Measurements from ENCODE around the gene GLRX5. TPM values are rescaled to one million over a fixed set of nuclear protein-coding genes. Genes with fewer than 3 reads are reported as not detected.

Gene GLRX5
- total RNA-seq, 2 experiments from 2014 or later, result 36.4 to 48.5 TPM

- Mint-ChIP-seq H3K27me3 (no peaks in the 10 kb centered on the region), H3K4me1 (peaks cover 79% of the 10 kb centered on the region), H3K4me3 (peak overlapping the region; percentile 65), H3K9me3 (ENCODE audit: low read depth) (no peaks in the 10 kb centered on the region), H3K36me3 (no peaks in the 10 kb centered on the region), H3K27ac (peak overlapping the region; percentile 95)
- no peak for DNase-seq
- CTCF ChIA-PET, result interaction anchor here (1.2 to 7.6 kb wide), 6 partner anchors 10 to 80 kb away, joined by 3 to 130 read pairs (median 20); partner anchors contain the start of genes GLRX5 and SYNE3
- ATAC-seq, result no peak
Measured at GRCh38 chr14:95524706-95525512, 9.9 kb upstream of the GLRX5 start.

DNA sequence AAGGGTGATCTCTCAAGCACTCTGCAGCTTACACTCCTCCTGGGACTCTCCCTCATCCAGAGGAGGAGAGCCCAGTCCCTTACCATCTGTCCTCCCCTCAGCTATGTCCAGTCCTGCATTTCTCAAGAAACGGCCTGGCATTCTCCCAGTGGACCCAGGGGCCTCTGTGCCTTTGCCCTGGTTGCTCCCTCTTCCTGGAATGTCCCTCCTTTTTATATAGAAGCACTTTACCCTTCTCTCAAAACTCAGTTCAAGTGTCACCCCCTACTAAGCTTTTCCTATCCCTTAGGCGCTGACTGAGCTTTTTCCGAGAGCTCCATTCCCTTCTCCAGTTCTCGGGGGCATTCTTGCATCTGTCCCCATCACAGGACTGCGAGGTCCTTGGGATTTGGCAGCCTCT, 8.9 kb upstream of the GLRX5 start:
- Mint-ChIP-seq H3K27ac (peak overlapping the region; percentile 95), H3K36me3 (peaks cover 1% of the 10 kb centered on the region), H3K4me1 (peaks cover 81% of the 10 kb centered on the region), H3K27me3 (no peaks in the 10 kb centered on the region), H3K4me3 (no peak overlapping the region), H3K9me3 (ENCODE audit: low read depth) (no peaks in the 10 kb centered on the region)
- ATAC-seq (no peak), DNase-seq (no peak)
- CTCF ChIA-PET, result interaction anchor here (1.2 to 7.6 kb wide), 10 partner anchors 9 to 99 kb away, joined by 3 to 130 read pairs (median 10); partner anchors contain the start of genes GLRX5 and SYNE3

DNA sequence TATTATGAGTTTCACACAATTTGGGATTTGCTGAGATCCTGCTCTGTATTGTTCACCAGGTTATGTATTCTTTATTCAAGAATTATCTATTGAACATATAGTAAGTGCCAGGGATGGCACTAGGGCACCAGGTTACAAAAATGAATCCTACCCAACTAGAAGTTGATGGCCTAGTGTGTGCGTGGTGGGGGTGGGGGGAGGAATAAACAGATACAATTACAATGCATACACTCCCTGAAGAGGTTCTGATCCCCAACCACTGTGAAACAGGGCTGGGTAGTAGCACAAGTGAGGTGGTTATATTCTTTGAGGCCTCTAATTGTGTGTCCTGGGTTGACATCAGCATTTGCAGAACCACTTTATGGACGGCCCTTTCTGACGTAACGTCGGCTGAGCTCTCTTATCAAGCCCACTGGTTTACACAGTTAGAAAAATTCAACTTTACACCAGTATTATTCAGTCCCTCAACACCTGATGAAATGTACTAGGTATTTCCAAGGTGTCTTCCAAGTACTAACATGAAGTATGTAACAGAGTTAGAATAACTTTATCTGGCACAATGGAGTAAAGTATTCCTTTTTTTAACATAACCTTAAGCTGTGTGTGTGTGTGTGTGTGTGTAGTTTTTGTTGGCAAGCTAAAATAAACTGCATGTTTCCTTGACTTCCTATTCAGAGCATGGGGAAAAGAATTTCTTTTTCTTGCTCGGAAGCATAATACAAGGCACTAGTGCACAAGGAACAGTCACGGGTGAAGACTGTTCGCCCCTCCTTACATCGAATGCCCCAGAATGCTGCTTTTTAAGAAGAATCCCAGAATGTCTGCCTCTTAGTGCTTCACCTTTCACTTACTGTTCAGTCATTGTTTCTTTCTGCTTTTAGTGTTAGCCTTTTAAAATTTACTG, 8.1 kb upstream of the GLRX5 start:
- peak overlapping the region; percentile 95 for H3K27ac Mint-ChIP-seq
- no peak for ATAC-seq
- peaks cover 6% of the 10 kb centered on the region for H3K36me3 Mint-ChIP-seq
- H3K4me3 Mint-ChIP-seq, result no peak overlapping the region
- DNase-seq, result no peak
- H3K27me3 Mint-ChIP-seq, result no peaks in the 10 kb centered on the region
- peaks cover 83% of the 10 kb centered on the region for H3K4me1 Mint-ChIP-seq
- H3K9me3 Mint-ChIP-seq (ENCODE audit: low read depth), result no peaks in the 10 kb centered on the region
- CTCF ChIA-PET, result interaction anchor here (0.8 to 7.6 kb wide), 22 partner anchors 8 to 157 kb away, joined by 3 to 130 read pairs (median 5); partner anchors contain the start of genes GLRX5 and SYNE3

- peak; percentile 72 for DNase-seq
- Mint-ChIP-seq H3K27me3 (no peaks in the 10 kb centered on the region), H3K36me3 (peaks cover 11% of the 10 kb centered on the region), H3K27ac (peak overlapping the region; percentile 95), H3K4me3 (no peak overlapping the region), H3K9me3 (ENCODE audit: low read depth) (no peaks in the 10 kb centered on the region), H3K4me1 (peaks cover 82% of the 10 kb centered on the region)
- CTCF ChIA-PET, result interaction anchor here (0.8 to 7.6 kb wide), 24 partner anchors 8 to 156 kb away, joined by 3 to 130 read pairs (median 5); partner anchors contain the start of genes GLRX5 and SYNE3
- no peak for ATAC-seq
Measured at GRCh38 chr14:95527387-95528002, 7.4 kb upstream of the GLRX5 start.

GRCh38 chr14:95529216-95529615, 5.6 kb upstream of the GLRX5 start:
- Mint-ChIP-seq H3K27me3 (no peaks in the 10 kb centered on the region), H3K27ac (peak overlapping the region; percentile 67), H3K36me3 (peaks cover 15% of the 10 kb centered on the region), H3K4me1 (peaks cover 75% of the 10 kb centered on the region), H3K4me3 (no peak overlapping the region), H3K9me3 (ENCODE audit: low read depth) (no peaks in the 10 kb centered on the region)
- DNase-seq, result no peak
- CTCF ChIA-PET, result interaction anchor here (1.5 to 7.6 kb wide), 4 partner anchors 10 to 104 kb away, joined by 3 to 130 read pairs (median 21); no protein-coding TSS in a partner anchor
- ATAC-seq, result no peak

DNA sequence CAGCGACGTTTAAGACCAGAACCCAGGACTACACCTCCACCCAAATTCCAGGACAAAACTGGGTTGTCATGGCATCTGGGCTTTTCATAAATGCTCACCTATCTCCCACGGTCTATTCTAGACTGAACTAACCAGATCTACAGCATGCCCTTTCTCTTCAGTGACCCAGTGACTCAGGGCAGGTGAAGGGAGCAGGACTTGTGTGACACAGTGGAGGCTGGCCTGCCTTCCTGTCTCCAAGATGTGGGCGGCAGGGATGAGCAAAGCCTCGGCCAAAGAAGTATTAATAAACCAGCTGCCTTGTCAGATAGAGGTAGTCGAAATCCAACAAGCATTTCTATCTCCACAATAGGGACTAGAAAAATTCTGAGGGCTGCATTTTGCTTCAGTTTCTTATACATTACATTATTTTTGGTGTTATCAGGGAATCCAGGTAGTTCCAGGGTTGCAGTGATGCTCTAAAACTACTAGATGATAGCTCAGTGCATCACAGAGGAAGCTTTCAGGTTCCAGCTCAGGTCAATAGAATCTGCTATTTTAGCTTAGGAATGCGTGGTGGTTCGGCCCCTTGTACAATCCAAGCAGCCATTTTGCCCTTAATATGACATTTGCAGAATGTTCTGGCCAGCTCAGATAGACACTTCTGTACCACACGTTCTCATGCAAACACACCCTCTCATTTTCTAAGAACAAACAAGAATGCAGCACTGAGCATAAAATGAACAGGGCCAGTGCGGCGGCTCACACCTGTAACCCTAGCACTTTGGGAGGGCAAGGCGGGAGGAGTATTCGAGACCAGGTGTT, 4.2 kb upstream of the GLRX5 start:
- H3K4me3 Mint-ChIP-seq, result no peak overlapping the region

DNA sequence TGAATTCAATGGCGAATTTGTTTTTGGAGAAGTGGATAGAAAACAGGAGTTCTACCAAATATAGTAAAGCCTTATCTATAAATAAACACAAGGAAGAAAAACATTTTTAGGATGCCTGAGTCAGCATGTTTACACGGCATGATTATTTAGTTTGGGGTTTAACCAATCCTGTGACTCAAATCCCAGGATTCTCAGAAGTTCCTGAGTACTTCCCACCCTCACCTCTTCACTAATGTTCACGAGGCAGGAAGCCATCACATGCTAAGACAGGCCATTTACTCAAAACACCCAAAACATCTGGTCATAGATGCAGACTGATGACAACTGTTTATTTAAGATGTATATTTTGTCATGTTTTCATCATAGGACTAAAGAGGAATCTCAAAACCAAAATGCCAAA, 3.4 kb upstream of the GLRX5 start:
- peak; percentile 39 for DNase-seq
- H3K27me3 Mint-ChIP-seq, result no peaks in the 10 kb centered on the region
- peak overlapping the region; percentile 31 for H3K4me3 Mint-ChIP-seq
- peaks cover 64% of the 10 kb centered on the region for H3K4me1 Mint-ChIP-seq
- peak overlapping the region; percentile 67 for H3K27ac Mint-ChIP-seq
- ATAC-seq, result no peak
- peaks cover 16% of the 10 kb centered on the region for H3K36me3 Mint-ChIP-seq
- CTCF ChIA-PET, result interaction anchor here (0.5 to 2.3 kb wide), 5 partner anchors 13 to 940 kb away, joined by 3 to 13 read pairs (median 9); no protein-coding TSS in a partner anchor
- H3K9me3 Mint-ChIP-seq (ENCODE audit: low read depth), result no peaks in the 10 kb centered on the region

More for the DNA sequence above, 4.2 kb upstream of the GLRX5 start:
- Mint-ChIP-seq H3K27ac (peak overlapping the region; percentile 64), H3K9me3 (ENCODE audit: low read depth) (no peaks in the 10 kb centered on the region), H3K27me3 (no peaks in the 10 kb centered on the region), H3K36me3 (peaks cover 16% of the 10 kb centered on the region), H3K4me1 (peaks cover 64% of the 10 kb centered on the region)
- CTCF ChIA-PET, result interaction anchor here (0.5 to 2.3 kb wide), 5 partner anchors 8 to 104 kb away, joined by 3 to 13 read pairs (median 9); no protein-coding TSS in a partner anchor
- DNase-seq, result peak; percentile 27
- ATAC-seq, result no peak

DNA sequence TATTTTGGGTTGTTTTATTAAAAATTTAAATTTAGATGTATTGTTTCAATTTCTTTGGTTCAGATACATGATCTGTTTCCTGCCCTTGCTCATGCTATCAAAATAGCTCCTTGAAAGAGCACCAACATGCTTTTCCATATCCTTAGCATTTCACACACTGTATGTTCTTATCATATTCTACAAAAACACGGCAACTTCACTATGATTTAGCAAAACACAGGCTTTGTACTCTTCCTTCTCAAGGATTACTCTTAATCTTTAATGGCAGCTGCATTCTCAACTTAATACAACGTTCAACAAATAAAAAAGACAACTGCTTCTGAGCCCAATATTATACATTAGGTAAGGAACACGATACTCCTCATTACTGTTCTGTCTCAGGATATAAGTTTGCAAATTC, 2.9 kb upstream of the GLRX5 start:
- Mint-ChIP-seq H3K27me3 (no peaks in the 10 kb centered on the region), H3K36me3 (peaks cover 16% of the 10 kb centered on the region), H3K4me3 (peak overlapping the region; percentile 94), H3K9me3 (ENCODE audit: low read depth) (no peaks in the 10 kb centered on the region), H3K27ac (peak overlapping the region; percentile 84), H3K4me1 (peaks cover 64% of the 10 kb centered on the region)
- CTCF ChIA-PET, result interaction anchor here (1.4 to 2.3 kb wide), 4 partner anchors 14 to 105 kb away, joined by 5 to 13 read pairs (median 9); no protein-coding TSS in a partner anchor
- no peak for ATAC-seq
- no peak for DNase-seq

GRCh38 chr14:95533391-95533821, 1.4 kb upstream of the GLRX5 start:
- Mint-ChIP-seq H3K36me3 (peaks cover 16% of the 10 kb centered on the region), H3K4me1 (peaks cover 67% of the 10 kb centered on the region), H3K4me3 (peak overlapping the region; percentile 94), H3K27me3 (no peaks in the 10 kb centered on the region), H3K9me3 (ENCODE audit: low read depth) (no peaks in the 10 kb centered on the region), H3K27ac (peak overlapping the region; percentile 84)
- DNase-seq (peak; percentile 59), ATAC-seq (no peak)
- CTCF ChIA-PET, result interaction anchor here (1.2 to 5.1 kb wide), 9 partner anchors 8 to 106 kb away, joined by 3 to 40 read pairs (median 5); partner anchors contain the start of gene SYNE3

DNA sequence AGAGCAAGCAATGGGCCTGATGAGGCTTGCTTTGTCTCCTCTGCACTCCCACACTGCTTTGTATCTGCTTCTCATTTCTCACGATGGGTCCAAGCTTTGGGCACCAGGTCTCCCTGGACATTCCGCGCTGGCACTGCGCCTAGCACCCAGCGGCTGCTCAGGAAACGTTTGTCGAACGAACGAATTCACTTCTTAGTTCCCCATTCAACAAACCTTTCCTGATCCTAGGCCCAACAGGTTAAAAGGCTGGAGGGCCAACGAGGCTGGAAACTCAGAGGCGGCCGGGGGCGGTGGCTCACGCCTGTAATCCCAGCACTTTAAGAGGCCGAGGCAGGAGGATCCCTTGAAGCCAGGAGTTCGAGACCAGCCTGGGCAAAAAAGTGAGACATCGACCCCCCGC, 1.0 kb upstream of the GLRX5 start:
- H3K4me1 Mint-ChIP-seq, result peaks cover 69% of the 10 kb centered on the region

GRCh38 chr14:95535226-95536021, 574 bp downstream of the GLRX5 start:
- Mint-ChIP-seq H3K4me1 (peaks cover 66% of the 10 kb centered on the region), H3K4me3 (peak overlapping the region; percentile 94), H3K9me3 (ENCODE audit: low read depth) (no peaks in the 10 kb centered on the region), H3K27ac (peak overlapping the region; percentile 83), H3K36me3 (peaks cover 16% of the 10 kb centered on the region), H3K27me3 (no peaks in the 10 kb centered on the region)
- CTCF ChIA-PET, result interaction anchor here (1.1 to 5.1 kb wide), 6 partner anchors 9 to 93 kb away, joined by 3 to 40 read pairs (median 11); partner anchors contain the start of gene SYNE3
- ATAC-seq (peak; percentile 1), DNase-seq (peak; percentile 53)

More for the DNA sequence above, 1.0 kb upstream of the GLRX5 start:
- Mint-ChIP-seq H3K36me3 (peaks cover 16% of the 10 kb centered on the region), H3K27ac (peak overlapping the region; percentile 84), H3K9me3 (ENCODE audit: low read depth) (no peaks in the 10 kb centered on the region), H3K4me3 (peak overlapping the region; percentile 94), H3K27me3 (no peaks in the 10 kb centered on the region)
- CTCF ChIA-PET, result interaction anchor here (1.2 to 5.1 kb wide), 9 partner anchors 9 to 107 kb away, joined by 3 to 40 read pairs (median 5); partner anchors contain the start of gene SYNE3
- ATAC-seq, result no peak
- DNase-seq, result no peak

Measured in activated CD8-positive, alpha-beta memory T cell treated with anti-CD3 and anti-CD28 coated beads, Interleukin-2, amount 10 ng/mL, durations not matched to agents 7 days and 5 days (primary cell).